Inferior parietal cortex (tissue), 1 donor: Measurements from ENCODE around the gene GINM1.

ENCODE experiments used
- DNase-seq: peaks from one replicate; pipeline ENCODE4 v3.0.0-alpha.2; 2016; ENCODE audit errors: extremely low spot score

Gene GINM1

DNA sequence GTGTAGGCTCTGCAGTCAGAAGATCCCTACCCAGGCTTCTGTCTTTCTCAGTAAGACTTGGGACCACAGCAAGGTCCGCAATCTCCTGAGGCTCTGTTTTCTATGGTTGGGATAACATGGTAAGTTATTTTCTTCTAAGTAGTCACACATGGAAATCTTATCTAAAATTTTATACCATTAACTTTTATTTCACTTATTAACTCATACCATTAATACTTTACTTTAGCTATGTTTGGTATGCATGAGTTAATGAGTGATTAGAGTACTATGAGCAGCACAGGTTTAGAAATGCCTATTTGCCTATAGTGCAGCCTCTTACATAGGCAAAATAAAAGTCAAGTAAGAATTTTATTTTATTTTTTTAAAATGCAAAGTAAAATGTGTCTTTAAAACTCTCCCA lies 27.2 kb downstream of the GINM1 start:
- no peak for DNase-seq

DNA sequence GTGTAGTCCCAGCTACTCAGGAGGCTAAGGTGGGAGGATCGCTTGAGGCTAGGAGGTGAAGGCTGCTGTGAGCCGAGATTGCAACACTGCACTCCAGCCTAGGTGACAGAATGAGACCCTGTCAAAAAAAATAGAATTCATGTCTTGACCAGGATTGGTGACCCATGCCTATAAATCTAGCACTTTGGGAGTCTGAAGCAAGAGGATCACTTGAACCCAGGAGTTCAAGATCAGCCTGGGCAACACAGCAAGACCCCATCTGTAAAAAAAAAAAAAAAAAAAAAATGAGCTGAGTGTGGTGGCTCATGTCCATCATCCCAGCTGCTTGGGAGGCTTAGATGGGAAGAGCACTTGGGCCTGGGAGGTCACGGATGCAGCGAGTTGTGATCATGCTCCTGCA lies 34.3 kb downstream of the GINM1 start:
- no peak for DNase-seq

- DNase-seq = no peak
These were observed 42.3 kb downstream of the GINM1 start for GRCh38 chr6:149608381-149608982.

GRCh38 chr6:149614337-149614736 lies 48.2 kb downstream of the GINM1 start:
- DNase-seq = no peak

DNA sequence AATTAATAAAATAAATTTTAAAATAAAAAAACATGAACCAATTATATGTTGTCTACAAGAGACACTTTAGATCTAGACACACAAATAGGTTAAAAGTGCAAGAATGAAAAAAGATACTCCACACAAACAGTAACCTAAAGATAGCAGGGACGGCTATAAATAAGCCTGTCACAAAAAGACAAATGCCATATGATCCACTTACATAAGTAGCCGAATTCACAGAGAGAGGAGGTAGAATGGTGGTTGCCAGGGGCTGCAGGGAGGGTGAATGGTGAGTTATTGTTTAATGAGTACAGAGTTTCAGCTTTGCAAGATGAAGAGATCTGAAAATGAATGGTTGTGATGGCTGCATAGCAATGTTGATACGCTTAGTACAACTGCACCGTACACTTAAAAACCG lies 49.6 kb downstream of the GINM1 start:
- DNase-seq = no peak

DNA sequence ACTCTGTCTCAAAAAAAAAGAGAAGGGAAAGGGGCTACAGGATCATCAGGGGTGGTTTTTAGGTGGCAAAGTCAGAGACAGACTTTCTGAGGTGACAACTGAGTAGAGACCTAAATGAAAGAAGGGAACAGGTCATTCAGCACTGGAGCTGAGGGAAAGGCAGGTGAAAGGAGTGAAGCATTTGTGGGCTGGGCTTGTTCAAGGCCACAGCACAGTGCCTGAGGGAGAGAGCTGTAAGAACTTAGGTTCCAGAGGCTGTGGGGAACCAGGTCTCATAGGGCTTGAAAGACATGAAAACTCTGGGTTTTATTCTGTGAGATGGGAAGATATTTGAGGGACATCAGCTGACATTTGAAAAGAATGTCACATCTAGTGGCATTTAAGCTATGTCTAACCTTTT lies 61.5 kb downstream of the GINM1 start:
- no peak for DNase-seq

- no peak for DNase-seq
These were observed 62.8 kb downstream of the GINM1 start for GRCh38 chr6:149628875-149629510.

- no peak for DNase-seq
These were observed 68.1 kb downstream of the GINM1 start for GRCh38 chr6:149634315-149634714.

DNA sequence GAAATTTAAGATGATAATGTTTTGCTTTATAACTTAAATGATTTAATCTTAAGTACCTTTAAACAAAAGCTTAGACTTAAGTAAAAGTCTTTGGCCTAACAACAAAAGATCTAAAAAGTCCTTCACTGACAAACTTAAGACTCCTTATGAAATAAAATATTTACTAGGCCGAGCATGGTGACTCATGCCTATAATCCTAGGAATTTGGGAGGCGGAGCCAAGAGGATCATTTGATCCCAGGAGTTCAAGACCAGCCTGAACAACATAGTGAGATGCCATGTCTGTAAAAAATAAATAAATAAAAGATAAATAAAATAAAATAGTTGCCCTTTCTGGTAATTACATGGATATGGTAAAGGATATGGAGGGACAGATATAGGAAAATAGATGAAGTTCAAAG lies 69.9 kb downstream of the GINM1 start:
- no peak for DNase-seq
